EL (cell line): ENCODE results near the gene SPRR1A.
"Not testable (repeated sequence)": the region's sequence is repeated elsewhere in the genome, so short reads cannot be mapped to it uniquely, and the experiment has no call there.

ENCODE experiments used
- DNase-seq: peaks from one replicate; pipeline ENCODE4 v3.0.0-alpha.2; 2016

SPRR1A gene

DNA sequence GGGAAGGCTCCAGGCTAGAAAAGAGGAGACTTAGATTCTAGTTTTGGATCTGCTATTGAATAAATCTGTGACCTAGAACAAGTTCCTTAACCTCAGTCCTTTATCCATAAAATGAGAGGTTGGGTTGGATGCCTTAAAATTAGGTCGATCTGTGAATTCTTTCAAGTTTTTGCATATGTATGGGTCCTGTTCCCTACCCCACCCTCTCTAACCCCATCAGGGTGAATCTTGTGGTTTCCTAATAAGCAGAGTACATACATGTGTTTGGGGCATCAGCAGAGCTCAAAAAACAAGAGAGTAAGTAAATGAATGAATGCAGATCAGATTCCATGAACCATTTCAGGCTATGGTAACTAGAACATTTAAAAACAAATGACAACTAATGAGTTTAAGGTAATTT lies 7.2 kb upstream of the SPRR1A start:
- no peak for DNase-seq

DNA sequence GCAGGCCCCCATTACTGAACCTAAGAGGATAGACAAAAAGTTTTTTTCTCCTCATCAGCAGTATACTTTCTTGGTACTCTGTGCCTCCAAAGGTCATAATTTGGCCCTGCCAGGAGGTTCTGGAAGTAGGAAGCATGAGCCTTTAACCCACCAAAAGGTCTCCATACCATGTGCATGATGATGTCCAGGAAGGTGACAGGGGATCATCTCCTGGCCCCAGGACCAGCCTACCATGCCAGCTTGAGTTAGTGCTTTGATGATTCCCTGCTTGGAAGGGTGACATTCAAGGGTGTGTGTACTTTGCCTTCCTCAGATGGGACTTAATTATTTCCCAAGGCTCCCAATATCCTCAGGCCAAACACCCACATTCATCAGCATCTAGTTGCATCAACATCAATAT lies 6.3 kb upstream of the SPRR1A start:
- no peak for DNase-seq

DNA sequence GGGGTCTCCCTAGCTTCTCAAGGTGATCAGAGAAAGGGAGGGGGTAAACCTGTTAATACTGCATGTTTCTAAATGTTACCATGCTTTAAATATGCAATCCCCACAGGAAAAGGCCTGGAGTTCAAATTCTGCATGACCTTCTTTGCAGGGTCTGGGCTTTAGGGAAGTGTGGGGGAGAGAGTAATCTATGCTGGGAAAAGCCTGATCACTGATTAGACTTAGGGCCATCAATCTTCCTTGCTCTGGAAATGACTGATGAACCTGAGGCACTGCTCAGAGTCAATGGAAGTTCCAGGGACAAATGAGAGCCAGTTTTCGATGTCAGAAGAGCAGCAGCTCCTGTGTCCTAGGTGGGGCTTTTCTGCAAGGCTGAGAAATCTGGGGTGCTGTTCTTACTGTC lies 3.2 kb upstream of the SPRR1A start:
- no peak for DNase-seq

DNA sequence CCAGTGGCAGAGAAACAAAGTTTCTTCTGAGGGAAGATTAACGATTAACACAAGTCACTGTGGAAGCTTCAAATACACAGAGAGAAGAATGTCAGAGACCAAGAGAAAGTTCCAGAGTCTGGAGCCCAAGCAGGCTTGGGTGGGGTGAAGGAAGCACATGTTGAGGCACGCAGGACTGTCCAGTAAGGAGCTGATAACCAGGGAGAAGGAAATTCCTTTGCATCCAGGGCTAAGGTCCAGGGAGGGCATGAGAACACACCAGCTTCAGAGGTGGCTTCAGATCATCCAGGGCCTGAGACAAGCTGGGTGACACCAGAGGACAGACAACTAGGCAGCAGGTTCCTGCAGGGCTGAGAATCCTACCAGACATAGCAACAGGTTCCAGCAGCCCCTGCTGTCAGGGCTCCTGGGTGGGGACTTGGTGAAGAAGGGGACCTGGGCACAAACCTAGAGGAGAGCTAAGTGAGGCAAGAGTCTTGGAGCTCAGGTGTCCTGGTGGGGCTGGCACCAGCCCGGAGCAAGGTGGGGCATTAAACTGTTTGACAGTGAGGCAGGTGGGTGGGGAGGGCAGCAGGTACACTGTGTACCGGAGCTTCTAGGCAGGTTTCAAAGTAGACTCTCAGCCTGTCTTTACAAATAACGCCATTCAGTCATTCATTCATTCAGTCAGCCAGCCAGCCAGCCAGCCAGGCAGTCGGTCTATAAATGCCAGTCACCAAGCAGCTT lies 2.6 kb upstream of the SPRR1A start:
- no peak for DNase-seq

DNA sequence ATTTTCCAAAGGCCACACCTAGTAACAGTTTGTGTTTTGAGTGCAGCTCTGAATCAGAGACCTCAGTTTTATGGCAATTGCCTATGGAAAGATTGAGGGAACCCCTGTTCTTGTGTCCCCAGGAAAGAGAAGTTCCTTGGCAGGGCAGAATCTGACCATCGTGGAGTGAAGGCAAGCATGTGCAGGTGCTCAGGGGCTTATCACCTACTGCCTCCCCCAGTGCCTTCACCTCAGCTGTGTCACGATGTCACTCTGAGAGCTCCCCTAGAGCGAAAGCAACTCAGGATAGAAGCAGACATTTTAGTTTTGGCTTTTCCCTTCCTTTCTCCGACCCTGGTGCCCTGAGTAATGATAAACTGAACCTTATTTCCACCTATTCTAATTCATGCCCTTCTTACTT lies 1.8 kb upstream of the SPRR1A start:
- no peak for DNase-seq

DNA sequence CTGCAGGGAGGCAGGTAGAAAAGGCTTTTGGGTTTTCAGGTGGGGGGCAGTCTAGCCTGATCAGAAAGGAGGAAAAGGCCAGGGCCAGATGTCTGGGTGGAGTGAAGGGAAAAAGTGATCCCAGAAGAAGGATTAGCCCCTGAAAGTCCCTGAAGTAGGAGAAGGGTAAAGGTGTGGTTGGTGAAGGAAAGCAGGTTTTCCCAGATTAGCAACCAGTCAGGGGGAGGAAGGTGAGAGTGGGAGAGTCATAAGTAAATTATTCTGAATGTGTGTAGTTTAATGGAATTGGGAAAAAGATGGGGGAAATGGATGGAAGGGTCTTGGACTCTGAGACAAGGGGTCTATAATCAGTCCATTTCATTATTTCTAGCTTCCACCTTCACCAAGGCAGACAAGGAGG lies 647 bp upstream of the SPRR1A start:
- DNase-seq = no peak

DNA sequence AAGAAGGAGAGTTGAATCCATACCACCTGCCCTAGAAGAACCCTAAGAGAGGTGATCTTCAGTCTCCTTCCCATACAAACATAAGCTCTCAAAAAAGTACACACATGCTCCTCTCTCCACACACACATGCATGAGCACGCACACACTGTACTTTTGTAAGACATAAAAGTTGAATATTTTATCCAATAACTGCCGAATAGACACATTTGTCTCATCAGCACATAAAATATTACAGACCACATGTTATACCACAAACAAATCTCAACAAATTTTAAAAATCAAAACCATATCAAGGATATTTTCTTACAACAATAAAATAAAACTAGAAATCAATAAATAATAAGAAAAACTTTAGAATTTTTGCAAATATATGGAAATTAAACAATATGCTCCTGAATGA lies 2.7 kb downstream of the SPRR1A start:
- no peak for DNase-seq

DNA sequence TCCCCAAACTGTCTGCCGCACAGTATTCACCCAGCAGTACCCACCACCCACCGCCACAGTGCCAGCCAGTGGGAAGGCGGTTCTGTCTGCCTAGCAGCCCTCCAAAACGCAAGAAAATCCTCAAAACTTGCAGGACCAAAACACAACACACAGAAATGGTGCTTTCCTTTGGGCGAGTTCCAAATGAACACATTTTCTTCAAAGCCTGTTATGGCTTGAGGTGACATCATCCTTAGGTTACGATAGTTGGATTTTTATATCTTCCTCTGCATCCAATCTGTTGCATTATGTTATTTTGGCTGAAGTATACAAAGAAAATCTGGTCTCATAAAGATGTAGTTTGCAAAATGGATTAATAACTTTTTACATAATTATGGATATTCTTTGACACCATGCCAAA lies 9.3 kb downstream of the SPRR1A start:
- no peak for DNase-seq

DNA sequence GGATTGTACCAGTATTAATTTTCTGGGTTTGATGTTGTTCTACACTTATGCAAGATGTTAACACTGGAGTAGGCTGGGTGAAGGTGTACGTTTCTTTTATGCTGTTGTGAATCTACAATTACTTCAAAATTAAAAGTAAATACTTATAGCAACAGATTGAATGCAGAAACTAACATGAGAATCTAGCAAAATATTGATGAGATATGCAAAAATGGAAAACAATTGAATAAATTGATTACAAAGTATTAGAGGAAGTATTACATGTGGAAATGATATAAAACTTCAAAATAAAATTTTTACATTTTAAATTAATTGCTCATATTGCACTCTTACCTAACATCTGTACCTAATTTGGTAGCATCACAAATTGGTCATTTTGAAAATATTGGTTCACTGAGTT lies 12.0 kb downstream of the SPRR1A start:
- DNase-seq = no peak

DNA sequence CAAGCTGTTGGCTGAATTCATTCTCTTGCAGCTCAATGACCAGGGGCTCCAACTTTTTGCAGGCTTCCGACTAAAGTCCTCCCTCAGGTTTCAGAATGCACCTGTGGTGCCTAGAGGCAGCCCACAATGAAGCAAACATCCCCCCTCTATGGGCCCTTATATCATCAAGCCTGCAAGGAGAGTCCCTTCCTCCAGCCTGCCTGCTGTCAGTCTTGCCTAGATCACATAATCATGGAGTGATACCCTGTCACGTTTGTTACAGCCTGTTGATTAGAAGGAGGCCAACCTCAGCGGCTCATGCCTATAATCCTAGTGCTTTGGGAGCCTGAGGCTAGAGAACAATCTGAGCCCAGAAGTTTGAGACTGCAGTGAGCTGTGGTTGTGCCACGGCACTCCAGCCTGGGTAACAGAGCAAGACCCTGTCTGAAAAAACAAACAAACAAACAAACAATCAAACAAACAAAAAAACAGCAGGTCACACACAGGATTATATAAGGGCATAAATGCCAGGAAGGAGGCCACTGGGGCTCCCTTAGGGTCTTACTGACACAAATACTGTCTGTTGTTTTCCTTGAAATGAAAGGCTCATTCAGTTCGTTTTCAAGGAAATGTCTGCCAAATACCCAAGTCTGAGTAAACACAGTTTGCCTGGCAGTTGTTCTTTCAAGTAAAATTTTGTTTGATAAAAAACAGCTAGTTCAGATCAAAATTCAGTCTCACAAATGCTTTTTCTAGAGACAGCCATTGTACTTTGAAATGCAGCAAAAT lies 12.9 kb downstream of the SPRR1A start:
- no peak for DNase-seq

DNA sequence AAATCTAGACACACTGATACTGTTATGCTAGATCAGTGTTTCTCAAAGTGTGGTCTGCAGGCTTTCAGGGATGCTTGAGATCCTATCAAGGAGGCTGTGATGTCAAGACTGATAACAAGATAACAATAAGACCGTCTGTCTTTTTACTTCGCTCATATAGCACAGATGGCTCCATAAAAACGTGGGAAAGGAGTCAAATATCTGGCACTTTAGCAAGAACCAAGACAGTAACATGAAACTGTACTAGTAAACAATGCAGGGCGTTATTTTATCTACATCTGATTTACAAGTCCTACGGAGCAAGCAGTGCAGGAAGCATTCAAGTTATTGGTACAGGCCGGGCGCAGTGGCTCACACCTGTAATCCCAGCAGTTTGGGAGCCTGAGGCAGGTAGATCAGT lies 14.0 kb downstream of the SPRR1A start:
- DNase-seq = no peak

DNA sequence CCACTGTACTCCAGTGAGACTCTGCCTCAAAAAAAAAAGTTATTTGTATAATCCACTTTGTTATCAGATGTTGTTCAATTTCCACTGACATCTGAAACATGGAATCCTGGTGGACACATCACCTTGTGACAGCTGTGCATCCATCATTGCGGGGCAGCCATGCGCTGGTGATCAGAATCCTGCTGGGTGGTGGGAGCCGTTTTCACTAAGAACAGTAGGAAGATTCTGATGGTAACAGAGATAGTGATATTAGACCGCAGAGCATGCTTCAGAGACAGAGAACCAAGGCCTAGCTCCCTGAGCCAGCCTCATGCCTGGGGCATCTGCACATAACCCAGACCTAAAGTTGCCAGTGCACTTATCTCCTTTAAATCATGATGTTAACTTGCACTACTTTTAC lies 14.6 kb downstream of the SPRR1A start:
- no peak for DNase-seq

DNA sequence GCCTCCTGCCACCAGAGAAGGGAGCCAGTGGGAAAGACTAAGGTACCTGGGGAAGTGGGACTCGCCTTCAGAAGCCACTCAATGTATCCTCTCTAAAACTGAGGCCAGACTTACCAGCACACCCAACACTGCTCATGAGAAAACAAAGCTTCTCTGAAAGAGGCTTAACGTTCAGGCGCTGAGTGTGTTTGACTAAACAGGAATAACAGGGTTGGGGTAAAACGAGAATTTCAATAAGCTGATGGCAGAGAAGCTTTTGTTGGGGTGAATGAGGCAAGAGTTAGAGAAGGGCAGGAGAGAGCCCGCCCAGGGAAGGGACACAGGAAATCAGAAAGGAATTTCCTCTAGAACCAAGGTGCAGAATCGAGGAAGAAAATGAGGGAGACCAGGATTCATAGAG lies 15.9 kb downstream of the SPRR1A start:
- no peak for DNase-seq

DNA sequence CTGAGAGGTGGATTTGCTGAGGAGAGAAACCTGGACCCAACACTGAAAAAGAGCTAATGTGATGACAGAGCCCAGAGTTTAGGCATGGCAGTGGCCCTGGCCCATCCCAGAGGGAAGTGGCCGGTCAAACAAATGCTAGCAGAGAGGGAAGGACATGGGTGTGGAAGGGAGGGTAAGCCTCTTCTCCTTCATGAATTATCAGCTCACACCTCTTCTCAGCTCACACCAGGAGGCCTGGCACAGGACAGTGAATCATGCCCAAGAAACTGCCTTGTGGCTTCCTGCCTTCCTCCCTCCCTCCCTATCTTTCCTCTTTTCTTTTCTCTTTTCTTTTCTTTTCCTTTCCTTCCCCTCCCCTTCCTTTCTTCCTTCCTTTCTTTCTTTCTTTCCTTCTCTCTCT lies 16.4 kb downstream of the SPRR1A start:
- DNase-seq = no peak

DNA sequence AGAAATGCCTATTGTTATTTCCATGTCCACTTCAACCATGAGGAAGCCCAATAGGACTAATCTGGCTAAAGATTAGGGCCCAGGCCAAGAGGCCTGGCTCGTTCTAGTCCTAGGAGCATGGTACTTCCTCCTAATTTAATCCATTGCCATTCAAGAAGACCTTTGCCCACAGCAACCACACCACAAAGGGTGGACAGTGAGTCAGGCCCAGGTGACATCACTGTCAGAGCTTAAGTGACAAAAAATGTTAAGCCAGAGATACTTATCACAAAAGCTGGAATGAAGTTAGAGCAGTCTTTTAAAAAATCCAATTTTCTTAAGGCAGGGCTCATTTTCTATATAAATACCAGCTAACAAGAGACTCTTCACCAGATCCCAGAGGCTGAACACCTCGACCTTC lies 17.5 kb downstream of the SPRR1A start, which contains the start of gene SPRR3:
TSS of gene SPRR3 (plus strand) at position 368 of the 400 bp plus-strand sequence. CDS start 1,272 bp downstream, outside the sequence.
- no peak for DNase-seq

DNA sequence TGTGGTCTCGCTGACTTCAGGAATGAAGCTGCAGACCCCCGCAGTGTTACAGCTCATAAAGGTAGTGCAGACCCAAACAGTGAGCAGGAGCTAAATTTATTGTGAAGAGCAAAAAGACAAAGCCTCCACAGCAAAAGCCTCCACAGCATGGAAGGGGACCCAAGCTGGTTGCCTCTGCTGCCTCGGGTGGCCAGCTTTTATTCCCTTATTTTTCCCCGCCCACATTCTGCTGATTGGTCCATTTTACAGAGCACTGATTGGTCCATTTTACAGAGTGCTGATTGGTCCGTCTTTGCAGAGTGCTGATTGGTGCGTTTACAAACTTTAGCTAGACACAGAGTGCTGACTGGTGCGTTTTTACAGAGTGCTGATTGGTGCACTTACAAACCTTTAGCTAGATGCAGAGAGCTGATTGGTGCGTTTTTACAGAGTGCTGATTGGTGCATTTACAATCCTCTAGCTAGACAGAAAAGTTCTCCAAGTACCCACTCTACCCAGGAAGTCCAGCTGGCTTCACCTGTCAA lies 27.4 kb downstream of the SPRR1A start:
- DNase-seq = not testable (repeated sequence)

DNA sequence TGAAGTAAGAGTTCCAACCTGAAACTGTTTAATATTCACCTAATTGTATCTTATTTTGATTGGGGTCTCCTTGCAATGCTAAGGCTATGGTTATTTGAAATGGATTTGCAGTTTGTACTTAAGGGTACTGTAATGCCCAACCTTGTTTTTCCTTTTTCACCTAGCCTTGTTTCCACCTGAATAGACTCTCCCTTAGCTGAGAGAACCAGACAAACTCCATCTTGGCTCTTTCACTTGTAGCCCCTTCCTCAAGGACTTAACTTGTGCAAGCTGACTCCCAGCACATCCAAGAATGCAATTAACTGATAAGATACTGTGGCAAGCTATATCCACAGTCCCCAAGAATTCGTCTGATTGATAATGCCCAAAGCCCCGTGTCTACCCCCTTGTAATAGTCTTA lies 37.9 kb downstream of the SPRR1A start:
- not testable (repeated sequence) for DNase-seq

DNA sequence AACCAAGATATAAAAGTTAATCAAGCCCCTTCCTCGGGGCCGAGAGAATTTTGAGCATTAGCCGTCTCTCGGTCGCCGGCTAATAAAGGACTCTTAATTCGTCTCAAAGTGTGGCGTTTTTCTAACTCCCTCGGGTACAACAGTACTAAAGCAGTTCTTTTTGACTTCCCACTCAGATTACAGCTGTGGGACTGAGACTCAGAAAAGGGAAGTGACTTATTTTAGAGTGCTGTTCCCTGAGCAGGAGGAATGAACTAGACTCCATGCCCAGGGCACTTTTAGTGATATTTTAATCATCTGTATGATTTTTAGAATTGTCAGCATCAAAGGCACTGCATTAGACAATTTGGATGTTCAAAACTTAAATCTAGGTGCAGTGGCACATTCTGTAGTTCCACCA lies 38.5 kb downstream of the SPRR1A start:
- DNase-seq = not testable (repeated sequence)

DNA sequence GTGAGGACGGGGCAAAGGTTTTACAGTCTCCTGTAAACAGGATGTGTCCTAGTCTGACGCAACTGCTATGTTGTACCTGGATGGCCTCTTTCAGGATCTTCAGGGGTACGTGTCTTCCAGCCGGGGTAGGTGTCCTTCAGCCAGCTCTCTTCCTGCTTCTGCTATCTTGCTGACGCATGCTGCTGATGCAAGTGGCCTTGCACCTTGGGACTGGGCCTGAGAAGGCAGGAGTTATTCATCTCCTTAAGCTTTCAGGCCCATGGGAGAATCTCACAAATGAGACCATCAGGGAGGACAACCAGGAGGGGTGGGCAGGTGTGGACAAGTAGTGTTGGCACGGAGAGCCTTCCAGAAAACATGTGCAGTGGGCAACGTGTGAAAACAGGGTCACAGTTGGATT lies 39.2 kb downstream of the SPRR1A start:
- no peak for DNase-seq

DNA sequence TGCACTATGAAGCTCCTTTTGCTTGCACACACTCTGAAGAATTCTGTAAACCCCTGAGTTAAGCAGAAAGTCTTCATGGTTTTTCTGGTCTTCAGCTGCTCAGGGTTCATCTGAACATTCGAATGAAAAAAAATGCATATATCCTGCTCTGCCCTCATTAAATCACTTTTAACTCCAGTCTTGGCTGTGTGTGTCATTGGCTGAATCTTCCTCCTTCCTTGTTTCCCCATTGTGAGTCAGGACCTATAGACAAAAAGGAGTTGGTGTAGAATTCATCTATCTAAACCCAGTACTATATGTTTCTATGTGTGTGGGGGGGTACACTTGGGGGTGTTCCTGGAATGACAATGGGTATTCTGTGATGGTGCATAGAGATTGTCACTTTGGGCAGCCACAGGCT lies 40.5 kb downstream of the SPRR1A start:
- no peak for DNase-seq

DNA sequence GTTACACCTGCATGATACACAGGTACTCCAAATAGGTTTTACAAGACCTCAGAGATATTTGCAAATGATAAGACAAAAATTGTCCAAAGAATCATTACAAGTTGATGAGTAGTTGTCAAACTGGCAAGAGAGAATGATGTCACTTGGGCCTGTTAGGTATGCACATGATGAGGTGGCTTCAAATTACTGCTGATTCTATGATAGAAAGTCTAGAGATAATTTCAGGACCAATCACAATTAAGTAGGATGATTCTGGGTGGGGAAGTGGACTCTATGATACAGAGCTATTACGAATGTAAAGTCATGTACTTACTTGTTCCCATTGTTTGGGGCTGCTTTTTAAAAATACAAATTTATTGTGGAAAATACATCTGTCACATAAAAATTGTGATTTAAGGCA lies 41.9 kb downstream of the SPRR1A start:
- DNase-seq = no peak

DNA sequence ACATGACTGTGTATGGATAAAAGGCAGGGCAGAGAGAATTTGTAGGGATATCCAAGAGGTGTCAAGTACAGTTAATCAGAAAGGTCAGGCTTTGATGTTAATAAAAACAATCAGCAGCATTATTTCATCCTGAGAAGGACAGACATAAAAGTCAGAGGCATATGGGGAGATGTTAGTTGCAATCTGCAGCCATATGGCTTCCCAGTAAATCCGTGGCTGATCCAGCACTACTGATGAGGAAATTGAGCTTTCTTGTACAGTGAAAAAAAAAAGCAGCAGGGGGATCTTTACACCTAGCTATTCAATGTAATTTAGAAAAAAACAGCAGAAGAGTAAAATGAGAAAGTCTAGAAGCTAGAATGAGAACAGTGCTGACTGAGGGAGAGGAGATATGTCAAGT lies 44.9 kb downstream of the SPRR1A start:
- DNase-seq = no peak

DNA sequence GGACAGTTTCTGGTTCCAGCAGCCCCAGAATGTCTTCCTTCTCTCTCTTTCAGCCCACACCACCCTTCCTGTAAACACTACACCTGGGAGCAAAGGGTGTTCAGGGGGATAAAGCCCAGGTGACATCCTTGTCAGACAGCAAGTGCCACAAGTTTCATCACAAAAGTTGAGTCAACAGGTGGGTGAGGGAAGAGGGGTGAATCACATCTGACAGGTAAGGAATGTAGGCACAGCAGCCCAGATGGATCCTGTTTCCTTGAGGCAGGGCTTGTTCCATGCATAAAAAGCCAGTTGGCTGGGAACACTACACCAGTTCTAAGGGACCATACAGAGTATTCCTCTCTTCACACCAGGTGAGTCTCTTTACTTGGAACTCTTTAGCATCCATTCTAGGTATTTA lies 47.0 kb downstream of the SPRR1A start, which contains the start of gene SPRR1B:
TSS of gene SPRR1B (plus strand) at position 309 of the 400 bp plus-strand sequence. CDS start 1,143 bp downstream, outside the sequence.
- DNase-seq = no peak

DNA sequence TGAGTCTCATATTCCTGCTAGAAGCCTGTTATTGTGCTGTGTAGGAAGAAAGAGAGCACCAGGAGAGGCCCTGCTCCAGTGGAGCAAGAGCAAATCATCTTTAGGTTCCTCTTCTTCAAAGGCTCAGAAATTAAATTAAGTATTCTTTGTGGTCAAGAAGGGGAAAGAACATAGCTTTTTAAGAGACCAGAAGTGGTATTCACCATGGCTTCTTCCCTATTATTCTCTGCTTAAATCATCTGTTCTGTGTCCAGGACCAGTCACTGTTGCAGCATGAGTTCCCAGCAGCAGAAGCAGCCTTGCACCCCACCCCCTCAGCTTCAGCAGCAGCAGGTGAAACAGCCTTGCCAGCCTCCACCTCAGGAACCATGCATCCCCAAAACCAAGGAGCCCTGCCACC lies 48.2 kb downstream of the SPRR1A start:
- no peak for DNase-seq
